GM12891 (cell line): ENCODE data around the gene POU2AF1.
A peak's percentile ranks its signal among the peaks of the same experiment; 100 is the strongest.
"Not testable (repeated sequence)": the region's sequence is repeated elsewhere in the genome, so short reads cannot be mapped to it uniquely, and the experiment has no call there.

Experiments used
- DNase-seq: peaks from one replicate; pipeline ENCODE4 v3.0.0; 2011; ENCODE audit warnings: low spot score; ENCODE audit not compliant: insufficient read length
- FAIRE-seq: peaks from 2 replicates; lab custom pipeline; 2011; peaks lifted over from hg19 to GRCh38; lab: Jason Lieb, UNC
- PAX5 ChIP-seq: IDR thresholded peaks from 2 replicates; pipeline ENCODE4 v1.6.1; 2011; ENCODE audit warnings: low read length, moderate library complexity, mild to moderate bottlenecking; ENCODE audit not compliant: insufficient read depth, severe bottlenecking
- POLR2A ChIP-seq: IDR thresholded peaks from 2 replicates; pipeline ENCODE4 v1.6.1; 2011; ENCODE audit warnings: low read depth, low read length, control low read depth
- POLR2AphosphoS5 ChIP-seq: IDR thresholded peaks from 2 replicates; pipeline ENCODE4 v1.6.1; 2011; ENCODE audit warnings: low read depth, low read length, control low read depth
- POU2F2 ChIP-seq: IDR thresholded peaks from 2 replicates; pipeline ENCODE4 v1.6.1; 2011; ENCODE audit warnings: low read depth, mild to moderate bottlenecking, control low read depth, low read length, moderate library complexity
- SPI1 ChIP-seq: IDR thresholded peaks from 2 replicates; pipeline ENCODE4 v1.6.1; 2011; ENCODE audit warnings: low read depth, low read length, control low read depth
- TAF1 ChIP-seq: IDR thresholded peaks from 2 replicates; pipeline ENCODE4 v1.6.1; 2011; ENCODE audit warnings: low read depth, low read length, control low read depth

POU2AF1 gene

DNA sequence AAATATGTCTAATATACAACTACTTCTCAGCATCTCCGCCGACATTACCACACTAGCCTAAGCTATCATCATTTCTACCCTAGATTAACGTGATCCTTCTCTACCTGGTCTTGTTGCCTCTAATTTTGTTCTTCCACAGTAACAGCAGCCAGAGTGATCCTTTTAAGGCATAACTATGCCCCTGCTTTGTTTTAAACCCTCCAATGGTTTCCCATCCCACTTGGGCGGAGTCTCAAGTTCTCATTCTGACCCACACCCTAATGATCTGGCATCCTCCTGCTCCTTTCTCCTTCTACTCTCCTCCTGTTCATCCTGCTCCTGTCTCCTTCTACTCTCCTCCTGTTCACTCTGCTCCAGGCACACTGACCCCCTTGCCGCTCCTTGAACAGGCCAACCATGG lies 31.9 kb upstream of the POU2AF1 start:
- TF ChIP-seq POU2F2 (no peak), TAF1 (no peak), POLR2A (no peak), SPI1 (no peak), POLR2AphosphoS5 (no peak), PAX5 (no peak)
- FAIRE-seq (peak; percentile 84), DNase-seq (no peak)

DNA sequence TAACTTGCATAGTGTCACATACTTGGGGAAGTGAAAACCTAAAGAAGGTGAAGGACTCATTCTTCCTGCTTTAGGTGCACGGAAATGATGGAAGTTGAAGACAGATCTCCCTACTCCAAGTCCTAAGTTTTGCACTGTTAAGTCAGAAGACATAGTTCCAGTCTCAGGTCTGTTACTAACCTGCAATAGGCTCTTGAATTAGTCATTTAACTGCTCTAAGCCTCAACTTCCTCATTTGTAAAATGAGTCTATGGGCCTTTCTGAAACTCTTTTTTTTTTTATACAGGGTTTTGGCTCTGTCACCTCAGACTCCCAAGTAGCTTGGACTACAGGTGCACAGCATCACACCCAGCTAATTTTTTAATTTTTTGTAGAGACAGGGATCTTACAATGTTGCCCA lies 30.8 kb upstream of the POU2AF1 start:
- no peak for FAIRE-seq
- no peak for DNase-seq
- TF ChIP-seq PAX5: no peak
- peak; percentile 80 for TF ChIP-seq SPI1

DNA sequence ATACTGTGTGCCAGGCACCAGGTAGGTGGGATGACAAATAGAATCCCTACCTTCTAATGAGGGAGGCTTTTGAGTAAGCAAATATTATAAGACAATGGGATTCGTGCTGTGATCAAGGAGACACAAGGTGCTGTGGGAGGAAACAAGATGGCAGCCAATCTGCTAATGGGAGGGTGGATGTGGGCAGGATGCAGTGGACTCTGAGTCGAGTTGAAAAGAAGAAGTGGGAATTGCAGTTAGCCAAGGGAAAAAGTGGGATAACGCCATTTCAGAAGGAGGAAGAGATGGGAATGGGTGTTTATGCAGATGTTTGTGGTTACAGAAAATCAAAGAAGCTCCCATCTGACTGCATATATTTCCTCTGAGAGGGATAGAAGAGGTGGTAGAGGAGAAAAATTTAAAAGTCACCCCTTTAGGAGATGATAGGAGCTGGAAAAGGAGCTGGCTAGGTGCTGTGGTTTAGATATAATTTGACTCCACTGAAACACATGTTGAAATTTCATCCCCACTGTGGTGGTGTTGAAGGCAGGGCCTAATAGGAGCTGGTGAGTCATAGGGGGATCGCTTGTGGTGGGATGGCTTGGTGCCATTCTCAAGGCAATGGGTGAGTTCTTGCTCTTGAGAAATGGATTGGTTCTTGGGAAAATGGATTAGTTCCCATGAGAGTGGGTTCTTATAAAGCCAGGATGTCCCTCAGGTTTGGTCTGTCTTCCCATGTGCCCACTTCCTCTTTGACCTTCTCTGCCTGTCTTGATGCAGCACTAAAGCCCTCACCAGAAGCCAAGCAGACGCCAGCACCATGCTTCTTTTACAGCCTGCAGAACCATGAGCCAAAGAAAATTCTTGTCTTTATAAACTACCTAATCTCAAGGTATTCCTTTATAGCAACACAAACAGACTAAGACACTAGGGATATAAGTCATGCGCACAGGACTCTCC lies 30.0 kb upstream of the POU2AF1 start:
- FAIRE-seq (peak; percentile 94), DNase-seq (no peak)
- TF ChIP-seq PAX5 (no peak), SPI1 (peak; percentile 92), POU2F2 (0 out of 2 replicates have a peak, but pooled peaks have one; percentile 26)

DNA sequence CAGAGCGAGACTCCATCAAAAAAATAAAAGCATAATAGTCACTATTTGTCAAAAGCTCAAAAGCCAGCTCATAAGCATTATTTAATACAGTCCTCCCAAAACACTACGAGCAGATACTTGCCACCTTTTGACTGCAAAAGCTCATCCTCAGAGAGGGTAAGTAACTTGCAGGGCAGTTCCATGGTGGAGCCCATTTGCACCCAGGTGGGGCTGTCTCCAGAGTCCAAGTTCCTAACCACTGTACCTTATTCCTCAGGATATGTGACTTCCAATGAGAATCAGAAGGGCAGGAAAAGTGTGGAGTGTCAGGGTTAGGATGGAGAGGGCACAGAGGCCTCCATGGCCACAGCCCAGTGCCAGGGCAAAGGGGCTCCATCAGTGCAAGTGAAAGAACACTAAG lies 28.6 kb upstream of the POU2AF1 start:
- FAIRE-seq: peak; percentile 13
- TF ChIP-seq POU2F2: no peak
- TF ChIP-seq TAF1: no peak
- no peak for TF ChIP-seq POLR2AphosphoS5
- TF ChIP-seq SPI1: no peak
- no peak for TF ChIP-seq PAX5
- TF ChIP-seq POLR2A: no peak
- DNase-seq: no peak

DNA sequence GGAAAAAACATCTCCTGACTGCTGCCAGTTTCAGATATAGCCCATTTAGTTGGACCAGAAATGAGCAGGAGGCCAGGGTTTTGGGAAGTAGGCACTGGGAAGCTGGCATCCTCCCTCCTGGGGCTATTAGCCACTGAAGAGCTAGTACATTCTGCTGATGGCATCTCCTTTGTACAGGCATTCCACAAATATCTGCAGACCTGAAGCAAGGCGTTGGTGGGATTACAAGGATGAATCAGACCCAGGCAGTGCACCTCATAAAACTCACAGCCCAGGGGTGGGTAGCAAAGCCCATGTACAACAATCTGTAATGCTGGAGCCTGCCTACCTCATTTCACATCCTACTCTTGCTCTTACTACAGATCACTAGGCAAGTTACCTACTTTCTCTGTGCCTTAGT lies 27.5 kb upstream of the POU2AF1 start:
- FAIRE-seq (peak; percentile 38), DNase-seq (no peak)
- no peak for TF ChIP-seq POLR2AphosphoS5
- no peak for TF ChIP-seq SPI1
- TF ChIP-seq PAX5: no peak
- no peak for TF ChIP-seq POLR2A
- no peak for TF ChIP-seq TAF1

DNA sequence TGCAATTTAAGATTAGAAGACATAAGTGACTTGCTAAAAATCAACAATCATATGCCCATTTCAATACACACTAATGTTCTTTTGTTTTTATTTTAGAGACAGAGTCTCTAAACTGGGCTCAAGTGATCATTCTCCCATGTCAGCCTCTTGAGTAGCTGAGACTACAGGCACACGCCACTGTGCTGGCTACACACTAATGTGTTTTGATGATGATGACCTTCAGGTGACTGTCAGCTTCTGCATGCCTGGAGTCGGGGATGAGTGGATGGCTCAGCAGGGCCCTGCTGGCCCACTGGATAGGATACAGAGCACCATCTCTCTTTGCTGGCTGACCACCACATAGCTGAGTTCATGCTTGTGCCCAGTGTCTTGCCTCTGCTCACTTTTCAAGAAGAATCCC lies 27.0 kb upstream of the POU2AF1 start:
- TF ChIP-seq POLR2AphosphoS5 (no peak), TAF1 (no peak), POLR2A (no peak), SPI1 (no peak), PAX5 (no peak), POU2F2 (no peak)
- FAIRE-seq (no peak), DNase-seq (no peak)

DNA sequence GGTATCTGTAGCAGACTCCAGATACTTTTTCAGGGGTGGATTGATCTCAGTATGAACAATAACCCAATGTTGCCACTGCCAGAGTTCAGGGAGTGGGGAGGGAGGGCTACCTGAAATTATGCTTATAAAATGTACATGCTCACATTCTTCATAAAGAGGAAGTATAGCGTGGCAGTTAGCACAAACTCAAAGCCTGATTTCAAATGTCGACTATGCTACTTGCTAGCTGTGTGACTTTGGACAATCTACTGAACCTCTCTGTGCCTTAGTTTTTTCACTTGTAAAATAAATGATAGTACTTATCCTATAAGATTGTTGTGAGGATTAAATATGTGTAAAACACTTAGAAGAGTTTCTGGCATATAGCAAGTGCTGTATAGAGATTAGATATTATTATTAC lies 26.5 kb upstream of the POU2AF1 start:
- TF ChIP-seq POU2F2 (no peak), PAX5 (no peak), POLR2AphosphoS5 (no peak), TAF1 (no peak)
- FAIRE-seq (no peak), DNase-seq (no peak)

DNA sequence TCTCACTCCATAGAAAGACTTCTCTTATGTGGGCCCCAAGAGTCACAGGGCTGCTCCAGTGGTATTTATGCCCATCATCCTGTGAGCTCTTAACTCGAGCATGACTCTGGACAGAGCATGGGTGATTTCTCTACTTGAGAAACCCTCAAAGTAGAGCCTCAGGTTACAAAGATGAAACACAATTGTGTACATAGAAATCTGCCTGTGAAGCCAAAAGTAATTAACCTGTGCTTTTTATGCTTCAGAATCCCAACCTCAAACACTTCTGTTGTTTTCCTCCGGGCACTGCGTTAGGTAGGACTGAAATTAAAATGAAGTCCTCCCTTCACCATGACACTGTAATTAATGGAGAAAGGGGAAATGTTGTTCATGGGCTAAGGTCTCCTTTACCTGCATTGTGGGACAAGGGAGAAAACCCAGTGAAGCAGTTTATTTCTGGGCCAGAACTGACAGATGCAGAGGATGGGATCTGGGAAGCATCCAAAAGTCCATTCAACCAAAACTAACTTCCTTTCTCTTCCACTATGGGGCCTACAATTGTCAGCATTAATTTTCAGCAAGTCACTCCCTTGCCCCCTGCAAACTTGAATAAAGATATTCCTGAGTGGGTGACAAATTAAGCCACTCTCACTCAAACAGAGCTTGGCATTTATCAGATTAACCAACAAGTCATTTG lies 24.1 kb upstream of the POU2AF1 start:
- DNase-seq (no peak), FAIRE-seq (peak; percentile 13)
- TF ChIP-seq TAF1 (no peak), SPI1 (no peak), POLR2A (no peak), POU2F2 (no peak), POLR2AphosphoS5 (no peak), PAX5 (no peak)

DNA sequence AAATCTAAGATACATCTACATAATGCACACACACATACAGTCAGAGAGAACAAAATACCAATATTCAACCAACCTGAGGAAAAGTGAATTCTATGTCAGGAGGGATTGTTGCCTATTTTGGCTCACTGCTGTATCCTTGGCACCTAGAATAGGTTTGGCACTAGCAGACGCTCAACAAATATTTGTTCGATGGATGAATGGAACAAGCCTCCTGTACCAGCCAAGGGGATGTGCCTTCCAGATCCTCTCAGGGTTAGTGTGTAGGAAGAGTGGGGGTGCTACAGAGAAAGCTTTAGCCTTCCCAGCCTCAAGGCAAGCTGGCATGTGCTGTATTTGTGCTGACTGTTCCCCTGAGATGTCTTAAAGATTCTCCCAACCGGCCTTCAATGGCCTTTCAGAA lies 23.3 kb upstream of the POU2AF1 start:
- DNase-seq (no peak), FAIRE-seq (peak; percentile 55)
- TF ChIP-seq PAX5 (no peak), SPI1 (no peak), TAF1 (no peak), POLR2AphosphoS5 (no peak), POU2F2 (no peak), POLR2A (no peak)

DNA sequence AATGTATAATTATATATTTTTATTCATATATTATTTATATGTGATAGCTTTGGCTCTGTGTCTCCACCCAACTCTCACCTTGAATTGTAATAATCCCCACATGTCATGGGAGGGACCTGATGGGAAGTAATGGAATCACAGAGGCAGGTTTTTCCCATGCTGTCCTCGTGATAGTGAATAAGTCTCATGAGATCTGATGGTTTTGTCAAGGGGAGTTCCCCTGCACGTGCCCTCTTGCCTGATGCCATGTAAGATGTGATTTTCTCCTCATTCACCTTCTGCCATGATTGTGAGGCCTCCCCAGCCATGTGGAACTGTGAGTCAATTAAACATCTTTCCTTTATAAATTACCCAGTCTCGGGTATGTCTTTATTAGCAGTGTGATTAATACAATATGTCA lies 22.9 kb upstream of the POU2AF1 start:
- not testable (repeated sequence) for FAIRE-seq, DNase-seq

DNA sequence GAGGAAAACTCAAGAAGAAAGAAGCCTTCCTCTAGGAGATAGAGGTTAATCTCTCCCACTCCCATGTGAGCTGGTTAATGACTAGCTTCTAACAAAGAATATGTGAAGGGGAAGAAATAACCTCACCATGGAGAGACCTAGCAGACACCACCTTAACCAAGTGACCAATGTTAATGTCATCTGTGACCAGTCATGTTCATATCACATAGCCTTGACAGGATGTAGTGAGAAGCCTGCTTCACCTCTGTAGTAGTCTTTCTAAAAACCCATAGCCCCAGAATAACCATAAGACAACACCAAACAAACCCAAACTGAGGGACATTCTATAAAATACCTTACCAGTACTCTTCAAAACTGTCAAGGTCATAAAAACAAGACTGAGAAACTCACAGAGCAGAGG lies 21.5 kb upstream of the POU2AF1 start:
- TF ChIP-seq SPI1: no peak
- no peak for TF ChIP-seq POLR2A
- no peak for TF ChIP-seq TAF1
- no peak for TF ChIP-seq POU2F2
- no peak for TF ChIP-seq POLR2AphosphoS5
- no peak for TF ChIP-seq PAX5
- FAIRE-seq (peak; percentile 81), DNase-seq (no peak)
